Stimulated activated CD4-positive, alpha-beta T cell treated with anti-CD3 and anti-CD28 coated beads, Interleukin-1b, Interleukin-23, amount 100 ng/mL, for 4 hours (primary cell): Measurements from ENCODE around the gene SERPINB3.
"Not testable (repeated sequence)": the region's sequence is repeated elsewhere in the genome, so short reads cannot be mapped to it uniquely, and the experiment has no call there.

ENCODE experiments used
- DNase-seq, 2 donors: peaks; one replicate each; pipeline ENCODE4 v3.0.0-alpha.2; 2020; ENCODE audit warnings: low read depth in 2 of 2

The SERPINB3 gene

GRCh38 chr18:63646936-63647335 is 14.8 kb downstream of the SERPINB3 start:
- no peak for DNase-seq

- DNase-seq: not testable (repeated sequence)
Observed at GRCh38 chr18:63644694-63645093, 17.0 kb downstream of the SERPINB3 start.

GRCh38 chr18:63644142-63644541 is 17.6 kb downstream of the SERPINB3 start, which contains the start of gene SERPINB4:
SERPINB4 (minus strand) TSS chr18:63644256; CDS start chr18:63643577, 679 bp downstream.
- not testable (repeated sequence) for DNase-seq

- not testable (repeated sequence) for DNase-seq
Observed at GRCh38 chr18:63642668-63643356, 18.9 kb downstream of the SERPINB3 start.

- not testable (repeated sequence) for DNase-seq
Observed at GRCh38 chr18:63641157-63641680, 20.5 kb downstream of the SERPINB3 start.

- DNase-seq: no peak
Observed at GRCh38 chr18:63637703-63638102, 24.0 kb downstream of the SERPINB3 start.

GRCh38 chr18:63627819-63628218 is 33.9 kb downstream of the SERPINB3 start:
- no peak for DNase-seq

GRCh38 chr18:63626431-63626830 is 35.3 kb downstream of the SERPINB3 start:
- DNase-seq: no peak

GRCh38 chr18:63624863-63625262 is 36.8 kb downstream of the SERPINB3 start:
- no peak for DNase-seq

- no peak for DNase-seq
Observed at GRCh38 chr18:63619661-63620060, 42.0 kb downstream of the SERPINB3 start.

GRCh38 chr18:63617915-63618234 is 43.8 kb downstream of the SERPINB3 start:
- DNase-seq: no peak

- no peak for DNase-seq
Observed at GRCh38 chr18:63617049-63617914, 44.4 kb downstream of the SERPINB3 start.

- no peak for DNase-seq
Observed at GRCh38 chr18:63613420-63613819, 48.3 kb downstream of the SERPINB3 start.

GRCh38 chr18:63606526-63606925 is 55.2 kb downstream of the SERPINB3 start:
- no peak for DNase-seq
